Vagina (tissue), 2 donors: ENCODE data around the gene CCT8. TPM values are rescaled to one million over a fixed set of nuclear protein-coding genes. Genes with fewer than 3 reads are reported as not detected.
A peak's percentile ranks its signal among the peaks of the same experiment; 100 is the strongest.

Experiments
- DNase-seq, 2 donors: peaks; one replicate each; pipeline ENCODE4 v3.0.0-alpha.2; 2017; ENCODE audit errors: extremely low spot score in 2 of 2
- H3K27ac ChIP-seq: fragments of 200-600 bp; sonication (generic); one replicate; pipeline ENCODE4 v1.5.1; 2019
- H3K27me3 ChIP-seq: fragments of 200-600 bp; sonication (generic); one replicate; pipeline ENCODE4 v1.5.1; 2019
- H3K36me3 ChIP-seq, 2 donors: fragments of 200-600 bp; sonication (generic); one replicate each; pipeline ENCODE4 v1.5.1; 2017 to 2019
- H3K4me1 ChIP-seq: fragments of 200-600 bp; sonication (generic); one replicate; pipeline ENCODE4 v1.5.1; 2019
- H3K4me3 ChIP-seq, 2 donors: fragments of 200-600 bp; sonication (generic); 1 replicate in 1 of 2; 2 replicates in 1 of 2; pipeline ENCODE4 v1.5.1; 2016 to 2019
- H3K9me3 ChIP-seq: fragments of 200-600 bp; sonication (generic); one replicate; pipeline ENCODE4 v1.5.1; 2019
- POLR2A ChIP-seq, 2 donors: fragments of 450-650 bp; IDR thresholded peaks; one replicate each; pipeline ENCODE4 v1.6.1; 2017; ENCODE audit warnings: antibody characterized with exemption in 2 of 2, mild to moderate bottlenecking in 2 of 2, moderate library complexity in 2 of 2
- POLR2AphosphoS5 ChIP-seq, 2 donors: sonication (generic); formaldehyde crosslinking; IDR thresholded peaks; one replicate each; pipeline ENCODE4 v1.9.0; 2017; ENCODE audit warnings: antibody characterized with exemption in 2 of 2, mild to moderate bottlenecking in 2 of 2, low read depth in 1 of 2; ENCODE audit not compliant: insufficient read depth in 1 of 2
- intact Hi-C: fragments of 100-400 bp; cut with DNase I; formaldehyde crosslinking; loops from one replicate; pipeline ENCODE4 v1.15.1; 2023
- total RNA-seq: library from RNA; depleted of rRNA; stranded (reverse); fragments of >200 nt; gene quantifications from one replicate; pipeline ENCODE4 v1.2.3, GENCODE V29; 2016
- TF ChIP-seq, protein P1 (sequence below), 3 experiments: fragments of 450-650 bp in 2 of 3; fragments of 200-600 bp in 1 of 3; sonication (generic) in 1 of 3; IDR thresholded peaks; one replicate each; pipeline ENCODE4 v1.5.1; 2017 to 2019; ENCODE audit warnings: antibody characterized with exemption in 3 of 3, mild to moderate bottlenecking in 2 of 3, moderate library complexity in 2 of 3

CCT8 gene
- total RNA-seq, 1 donor from 2014 or later, result 81.3 TPM

- H3K9me3 ChIP-seq, result no peaks in the 10 kb centered on the region
- peak overlapping the region; percentile 89 for H3K27ac ChIP-seq
- peak overlapping the region; percentile 90 to 98 for H3K4me3 ChIP-seq
- no peak for DNase-seq
- peaks cover 37% of the 10 kb centered on the region for H3K4me1 ChIP-seq
- TF ChIP-seq POLR2A (IDR thresholded peaks at IDR 0.05), result no peak
- TF ChIP-seq, protein P1, sequence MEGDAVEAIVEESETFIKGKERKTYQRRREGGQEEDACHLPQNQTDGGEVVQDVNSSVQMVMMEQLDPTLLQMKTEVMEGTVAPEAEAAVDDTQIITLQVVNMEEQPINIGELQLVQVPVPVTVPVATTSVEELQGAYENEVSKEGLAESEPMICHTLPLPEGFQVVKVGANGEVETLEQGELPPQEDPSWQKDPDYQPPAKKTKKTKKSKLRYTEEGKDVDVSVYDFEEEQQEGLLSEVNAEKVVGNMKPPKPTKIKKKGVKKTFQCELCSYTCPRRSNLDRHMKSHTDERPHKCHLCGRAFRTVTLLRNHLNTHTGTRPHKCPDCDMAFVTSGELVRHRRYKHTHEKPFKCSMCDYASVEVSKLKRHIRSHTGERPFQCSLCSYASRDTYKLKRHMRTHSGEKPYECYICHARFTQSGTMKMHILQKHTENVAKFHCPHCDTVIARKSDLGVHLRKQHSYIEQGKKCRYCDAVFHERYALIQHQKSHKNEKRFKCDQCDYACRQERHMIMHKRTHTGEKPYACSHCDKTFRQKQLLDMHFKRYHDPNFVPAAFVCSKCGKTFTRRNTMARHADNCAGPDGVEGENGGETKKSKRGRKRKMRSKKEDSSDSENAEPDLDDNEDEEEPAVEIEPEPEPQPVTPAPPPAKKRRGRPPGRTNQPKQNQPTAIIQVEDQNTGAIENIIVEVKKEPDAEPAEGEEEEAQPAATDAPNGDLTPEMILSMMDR (IDR thresholded peaks at IDR 0.05), result no peak
- TF ChIP-seq POLR2AphosphoS5 (IDR thresholded peaks at IDR 0.05; ENCODE audit: insufficient read depth in 1 of 2, low read depth in 1 of 2), result no peak
- no peaks in the 10 kb centered on the region for H3K36me3 ChIP-seq
- no peaks in the 10 kb centered on the region for H3K27me3 ChIP-seq
- intact Hi-C loops, result no loop called here
Measured at GRCh38 chr21:29074007-29074376, 544 bp upstream of the CCT8 start.

- peaks cover 28% of the 10 kb centered on the region for H3K4me1 ChIP-seq
- DNase-seq, result no peak
- no peaks in the 10 kb centered on the region for H3K9me3 ChIP-seq
Measured at GRCh38 chr21:29072873-29073221, 601 bp downstream of the CCT8 start.

GRCh38 chr21:29064850-29065481, 8.5 kb downstream of the CCT8 start:
- H3K4me1 ChIP-seq, result peaks cover under 1% of the 10 kb centered on the region
- H3K4me3 ChIP-seq, result no peak overlapping the region
- intact Hi-C loops, result no loop called here
- no peak overlapping the region for H3K27ac ChIP-seq
- peaks cover 0 to 87% of the 10 kb centered on the region in 2 donors for H3K36me3 ChIP-seq
- no peak for DNase-seq
- H3K27me3 ChIP-seq, result no peaks in the 10 kb centered on the region
- TF ChIP-seq, protein P1 (IDR thresholded peaks at IDR 0.05), result no peak
- TF ChIP-seq POLR2A (IDR thresholded peaks at IDR 0.05) (no peak), POLR2AphosphoS5 (IDR thresholded peaks at IDR 0.05; ENCODE audit: insufficient read depth in 1 of 2, low read depth in 1 of 2) (no peak)
- no peaks in the 10 kb centered on the region for H3K9me3 ChIP-seq

More at GRCh38 chr21:29072873-29073221, 601 bp downstream of the CCT8 start:
- H3K4me3 ChIP-seq, result peak overlapping the region; percentile 90 to 98
- intact Hi-C loops, result no loop called here
- peaks cover 0 to 10% of the 10 kb centered on the region in 2 donors for H3K36me3 ChIP-seq
- no peaks in the 10 kb centered on the region for H3K27me3 ChIP-seq
- TF ChIP-seq, protein P1 (IDR thresholded peaks at IDR 0.05), result no peak
- TF ChIP-seq POLR2A (IDR thresholded peaks at IDR 0.05) (no peak), POLR2AphosphoS5 (IDR thresholded peaks at IDR 0.05; ENCODE audit: insufficient read depth in 1 of 2, low read depth in 1 of 2) (no peak)
- peak overlapping the region; percentile 89 for H3K27ac ChIP-seq

DNA sequence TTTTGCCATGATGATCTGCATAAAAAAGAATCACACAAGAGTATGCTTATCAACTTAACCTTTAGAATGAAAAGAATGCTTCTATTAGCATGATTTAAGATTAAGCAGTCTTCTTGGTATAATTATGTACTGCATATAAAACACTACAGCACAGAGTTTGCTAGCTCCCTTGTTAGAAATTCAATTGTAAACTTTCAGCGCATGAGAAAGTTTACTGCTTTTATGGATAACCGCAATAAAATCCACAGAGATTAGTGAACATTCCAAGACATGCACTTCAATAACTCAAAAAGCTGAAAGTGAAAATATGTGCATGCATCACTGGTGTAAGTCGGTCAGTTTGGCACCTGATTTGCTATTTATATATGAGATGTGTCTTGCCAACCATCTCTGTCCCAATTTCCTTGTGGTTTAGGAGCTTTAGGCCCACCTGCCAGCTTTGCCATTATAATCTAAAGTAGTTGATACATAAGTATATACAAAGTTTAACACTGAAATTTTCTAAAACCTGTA, 16.9 kb downstream of the CCT8 start:
- no peaks in the 10 kb centered on the region for H3K9me3 ChIP-seq
- intact Hi-C loops, result no loop called here
- DNase-seq, result no peak
- H3K4me1 ChIP-seq, result no peaks in the 10 kb centered on the region
- H3K27me3 ChIP-seq, result no peaks in the 10 kb centered on the region
- H3K4me3 ChIP-seq, result no peak overlapping the region
- peaks cover 0 to 77% of the 10 kb centered on the region in 2 donors for H3K36me3 ChIP-seq
- TF ChIP-seq, protein P1 (IDR thresholded peaks at IDR 0.05), result no peak
- TF ChIP-seq POLR2AphosphoS5 (IDR thresholded peaks at IDR 0.05; ENCODE audit: insufficient read depth in 1 of 2, low read depth in 1 of 2) (no peak), POLR2A (IDR thresholded peaks at IDR 0.05) (no peak)
- no peak overlapping the region for H3K27ac ChIP-seq

GRCh38 chr21:29056005-29056404, 17.4 kb downstream of the CCT8 start:
- Histone ChIP-seq H3K36me3 (peaks cover 0 to 77% of the 10 kb centered on the region in 2 donors), H3K27me3 (no peaks in the 10 kb centered on the region), H3K4me1 (no peaks in the 10 kb centered on the region), H3K27ac (no peak overlapping the region), H3K4me3 (no peak overlapping the region), H3K9me3 (no peaks in the 10 kb centered on the region)
- intact Hi-C loops, result no loop called here
- TF ChIP-seq POLR2AphosphoS5 (IDR thresholded peaks at IDR 0.05; ENCODE audit: insufficient read depth in 1 of 2, low read depth in 1 of 2), result no peak
- no peak for TF ChIP-seq POLR2A (IDR thresholded peaks at IDR 0.05)
- TF ChIP-seq, protein P1 (IDR thresholded peaks at IDR 0.05), result no peak
- DNase-seq, result no peak
